Lower lobe of right lung (tissue), 2 donors: Measurements from ENCODE around the gene TEN1. TPM values are rescaled to one million over a fixed set of nuclear protein-coding genes. Genes with fewer than 3 reads are reported as not detected.

ENCODE experiments used
- ATAC-seq, 2 donors: fragments of 200-7000 bp; cut with Tn5 transposase; one replicate each; pipeline ENCODE4 v1.9.1; 2020 to 2022; ENCODE audit warnings: mild to moderate bottlenecking in 2 of 2, moderate library complexity in 2 of 2
- DNase-seq: peaks from one replicate; pipeline ENCODE4 v3.0.0-alpha.2; 2020
- H3K27ac ChIP-seq: fragments of 200-600 bp; one replicate; pipeline ENCODE4 v1.8.0; 2022
- H3K27me3 ChIP-seq: fragments of 200-600 bp; one replicate; pipeline ENCODE4 v1.8.0; 2022; ENCODE audit warnings: low read depth
- H3K36me3 ChIP-seq: fragments of 200-600 bp; one replicate; pipeline ENCODE4 v1.8.0; 2022; ENCODE audit warnings: mild to moderate bottlenecking
- H3K4me1 ChIP-seq: fragments of 200-600 bp; one replicate; pipeline ENCODE4 v1.8.0; 2022
- H3K4me3 ChIP-seq: fragments of 200-600 bp; one replicate; pipeline ENCODE4 v1.8.0; 2022; ENCODE audit warnings: mild to moderate bottlenecking
- H3K9me3 ChIP-seq: fragments of 200-600 bp; one replicate; pipeline ENCODE4 v1.8.0; 2022
- intact Hi-C: fragments of 100-400 bp; cut with DNase I; formaldehyde crosslinking; loops from one replicate; pipeline ENCODE4 v1.11.0; 2022
- total RNA-seq: library from RNA; stranded (reverse); fragmentation: NEBNext Ultra II Directional; extraction: Animal tissue kit (Norgen Biotek cat#: 25700); gene quantifications from one replicate; pipeline ENCODE4 v1.2.1, GENCODE V29; 2021
- TF ChIP-seq, protein P1 (sequence below): fragments of 200-600 bp; IDR thresholded peaks from one replicate; pipeline ENCODE4 v1.8.0; 2022; ENCODE audit warnings: antibody characterized with exemption, mild to moderate bottlenecking
- donor health status: DM: no; HTN: yes; CAD: no; lungs with severe emphysema.

The TEN1 gene
- total RNA-seq, 1 donor from 2014 or later: 14.6 TPM

DNA sequence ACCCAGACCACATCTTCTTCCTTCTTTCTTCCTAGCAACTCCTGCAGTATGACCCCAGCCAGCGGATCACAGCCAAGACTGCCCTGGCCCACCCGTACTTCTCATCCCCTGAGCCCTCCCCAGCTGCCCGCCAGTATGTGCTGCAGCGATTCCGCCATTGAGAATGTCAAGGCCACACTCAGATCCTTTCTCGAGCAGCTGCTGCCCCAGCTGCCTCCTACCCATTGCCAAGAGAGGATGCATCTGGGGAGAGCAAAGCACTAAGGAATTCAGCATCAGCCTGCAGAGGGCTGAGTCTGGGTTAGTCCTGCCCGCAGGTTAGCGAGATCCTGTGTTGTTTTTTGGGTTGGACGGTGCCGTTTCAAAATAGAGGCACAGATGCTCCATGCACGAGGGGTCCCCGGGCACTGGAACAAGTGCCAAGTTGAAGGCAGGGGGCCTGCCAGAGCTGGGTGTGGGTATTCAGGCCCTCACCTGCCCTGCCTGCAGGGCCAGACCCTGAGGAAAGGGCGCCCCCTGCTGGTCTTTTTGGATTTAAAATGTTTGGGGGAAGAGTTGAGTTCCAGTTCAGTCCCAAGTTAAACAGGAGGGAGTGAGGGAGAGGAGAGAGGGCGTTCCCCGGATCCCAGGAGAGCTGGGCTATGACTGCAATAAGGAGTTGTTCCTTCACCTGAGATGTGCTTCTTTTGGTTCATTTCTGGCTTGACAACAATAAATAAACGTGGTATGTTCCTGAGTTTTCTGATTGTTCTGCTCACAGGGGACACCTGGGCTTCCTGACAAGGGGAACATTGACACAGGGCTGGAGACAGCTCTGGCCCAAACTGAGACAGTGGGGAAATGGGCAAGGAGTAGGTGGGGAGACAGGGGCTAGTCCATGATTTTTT, 26.5 kb downstream of the TEN1 start:
- ATAC-seq: peak; percentile 37 to 66
- Histone ChIP-seq H3K4me1 (peaks cover 33% of the 10 kb centered on the region), H3K9me3 (no peaks in the 10 kb centered on the region), H3K27me3 (no peaks in the 10 kb centered on the region), H3K36me3 (peaks cover 33% of the 10 kb centered on the region), H3K4me3 (no peak overlapping the region), H3K27ac (peak overlapping the region; percentile 25)
- no peak for DNase-seq
- TF ChIP-seq, protein P1, sequence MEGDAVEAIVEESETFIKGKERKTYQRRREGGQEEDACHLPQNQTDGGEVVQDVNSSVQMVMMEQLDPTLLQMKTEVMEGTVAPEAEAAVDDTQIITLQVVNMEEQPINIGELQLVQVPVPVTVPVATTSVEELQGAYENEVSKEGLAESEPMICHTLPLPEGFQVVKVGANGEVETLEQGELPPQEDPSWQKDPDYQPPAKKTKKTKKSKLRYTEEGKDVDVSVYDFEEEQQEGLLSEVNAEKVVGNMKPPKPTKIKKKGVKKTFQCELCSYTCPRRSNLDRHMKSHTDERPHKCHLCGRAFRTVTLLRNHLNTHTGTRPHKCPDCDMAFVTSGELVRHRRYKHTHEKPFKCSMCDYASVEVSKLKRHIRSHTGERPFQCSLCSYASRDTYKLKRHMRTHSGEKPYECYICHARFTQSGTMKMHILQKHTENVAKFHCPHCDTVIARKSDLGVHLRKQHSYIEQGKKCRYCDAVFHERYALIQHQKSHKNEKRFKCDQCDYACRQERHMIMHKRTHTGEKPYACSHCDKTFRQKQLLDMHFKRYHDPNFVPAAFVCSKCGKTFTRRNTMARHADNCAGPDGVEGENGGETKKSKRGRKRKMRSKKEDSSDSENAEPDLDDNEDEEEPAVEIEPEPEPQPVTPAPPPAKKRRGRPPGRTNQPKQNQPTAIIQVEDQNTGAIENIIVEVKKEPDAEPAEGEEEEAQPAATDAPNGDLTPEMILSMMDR: peak; percentile 73
- intact Hi-C loops: loop anchor here (10.0 kb wide), 1 partner anchor 101 kb away; the partner anchor contains the start of gene MRPL38

DNA sequence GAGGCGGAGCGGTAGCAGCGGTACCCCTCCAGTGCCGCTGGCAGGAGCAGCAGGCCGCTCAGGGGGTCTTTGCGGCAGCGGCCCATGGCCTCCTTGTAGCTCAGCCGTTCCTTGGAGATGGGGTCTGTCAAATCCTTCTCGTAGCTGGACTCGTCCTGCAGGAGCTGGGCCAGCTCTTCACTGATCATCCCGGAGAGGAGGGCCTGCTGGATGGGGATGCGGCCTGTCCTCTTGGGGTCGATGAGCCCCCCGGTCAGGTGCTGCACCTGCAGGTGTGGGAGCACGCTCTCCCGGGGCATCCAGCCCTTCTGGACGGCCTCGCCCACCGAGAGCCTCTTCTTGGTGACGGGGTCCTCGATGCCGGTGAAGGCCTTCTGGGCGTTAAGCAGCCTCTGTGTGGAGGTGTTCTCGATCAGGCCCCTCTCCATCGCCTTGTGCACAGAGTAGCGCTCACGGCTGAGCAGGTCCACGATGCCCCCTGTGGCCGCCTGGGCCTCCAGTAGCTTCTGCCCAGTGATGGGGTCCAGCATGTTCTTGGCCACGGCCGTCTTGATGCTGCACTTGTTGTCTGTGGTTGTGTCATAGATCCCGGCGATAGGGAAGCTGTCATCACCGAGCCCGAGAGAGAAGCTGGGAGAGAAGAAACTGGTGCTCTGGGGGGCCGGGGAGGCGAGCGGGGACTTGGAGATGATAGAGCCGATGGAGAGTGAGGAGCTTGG, 28.2 kb downstream of the TEN1 start:
- Histone ChIP-seq H3K4me1 (peaks cover 33% of the 10 kb centered on the region), H3K27ac (no peak overlapping the region), H3K27me3 (no peaks in the 10 kb centered on the region), H3K36me3 (peaks cover 41% of the 10 kb centered on the region), H3K4me3 (no peak overlapping the region), H3K9me3 (no peaks in the 10 kb centered on the region)
- TF ChIP-seq, protein P1: no peak
- intact Hi-C loops: loop anchor here (10.0 kb wide), 1 partner anchor 102 kb away; the partner anchor contains the start of gene MRPL38
- no peak for DNase-seq
- no peak for ATAC-seq

DNA sequence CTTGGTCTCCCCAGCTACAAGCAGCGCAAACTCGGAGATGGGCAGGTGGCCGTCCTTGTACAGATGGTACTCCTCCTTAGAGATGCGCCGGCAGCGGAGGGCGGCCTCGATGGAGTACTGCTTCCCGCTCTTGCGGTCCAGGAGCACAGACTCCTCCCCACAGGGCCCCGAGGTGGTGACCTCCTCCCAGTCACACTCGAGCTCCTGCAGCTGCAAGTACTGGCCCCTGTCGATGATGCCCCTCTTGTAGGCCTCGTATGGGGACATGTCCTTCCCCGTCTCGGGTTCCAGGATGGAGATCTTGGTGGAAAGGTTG, 28.8 kb downstream of the TEN1 start:
- ATAC-seq: no peak
- no peak for DNase-seq

DNA sequence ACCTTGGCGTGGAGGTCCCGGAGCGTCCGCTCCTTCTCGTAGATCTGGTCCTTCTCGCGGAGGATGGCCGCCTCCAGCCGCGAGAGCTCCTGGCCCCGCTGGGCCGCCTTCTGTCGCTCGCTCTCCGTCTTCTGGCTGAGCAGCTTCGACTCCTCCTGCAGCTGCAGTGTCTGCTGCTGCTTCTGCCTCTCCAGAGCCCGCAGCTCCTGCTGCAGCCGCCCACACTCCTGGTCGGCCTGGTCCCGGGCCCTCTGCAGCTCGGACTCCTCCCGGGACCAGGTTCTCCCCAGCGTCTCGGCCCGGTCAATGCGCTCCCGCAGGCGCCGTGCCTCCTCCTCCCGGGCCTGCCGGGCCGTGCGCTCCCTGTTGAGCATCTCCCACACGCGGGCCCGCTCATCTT, 29.2 kb downstream of the TEN1 start:
- no peaks in the 10 kb centered on the region for H3K27me3 ChIP-seq
- ATAC-seq (no peak), DNase-seq (no peak)
- H3K36me3 ChIP-seq: peaks cover 40% of the 10 kb centered on the region
- no peaks in the 10 kb centered on the region for H3K9me3 ChIP-seq
- no peak overlapping the region for H3K27ac ChIP-seq
- no peak overlapping the region for H3K4me3 ChIP-seq
- intact Hi-C loops: loop anchor here (10.0 kb wide), 1 partner anchor 103 kb away; the partner anchor contains the start of gene MRPL38
- TF ChIP-seq, protein P1: no peak
- peaks cover 26% of the 10 kb centered on the region for H3K4me1 ChIP-seq

More for the DNA sequence above, 28.8 kb downstream of the TEN1 start:
- H3K4me3 ChIP-seq: no peak overlapping the region
- peaks cover 40% of the 10 kb centered on the region for H3K36me3 ChIP-seq
- H3K9me3 ChIP-seq: no peaks in the 10 kb centered on the region
- peaks cover 30% of the 10 kb centered on the region for H3K4me1 ChIP-seq
- H3K27ac ChIP-seq: no peak overlapping the region
- TF ChIP-seq, protein P1: no peak
- no peaks in the 10 kb centered on the region for H3K27me3 ChIP-seq
- intact Hi-C loops: loop anchor here (10.0 kb wide), 1 partner anchor 103 kb away; the partner anchor contains the start of gene MRPL38

DNA sequence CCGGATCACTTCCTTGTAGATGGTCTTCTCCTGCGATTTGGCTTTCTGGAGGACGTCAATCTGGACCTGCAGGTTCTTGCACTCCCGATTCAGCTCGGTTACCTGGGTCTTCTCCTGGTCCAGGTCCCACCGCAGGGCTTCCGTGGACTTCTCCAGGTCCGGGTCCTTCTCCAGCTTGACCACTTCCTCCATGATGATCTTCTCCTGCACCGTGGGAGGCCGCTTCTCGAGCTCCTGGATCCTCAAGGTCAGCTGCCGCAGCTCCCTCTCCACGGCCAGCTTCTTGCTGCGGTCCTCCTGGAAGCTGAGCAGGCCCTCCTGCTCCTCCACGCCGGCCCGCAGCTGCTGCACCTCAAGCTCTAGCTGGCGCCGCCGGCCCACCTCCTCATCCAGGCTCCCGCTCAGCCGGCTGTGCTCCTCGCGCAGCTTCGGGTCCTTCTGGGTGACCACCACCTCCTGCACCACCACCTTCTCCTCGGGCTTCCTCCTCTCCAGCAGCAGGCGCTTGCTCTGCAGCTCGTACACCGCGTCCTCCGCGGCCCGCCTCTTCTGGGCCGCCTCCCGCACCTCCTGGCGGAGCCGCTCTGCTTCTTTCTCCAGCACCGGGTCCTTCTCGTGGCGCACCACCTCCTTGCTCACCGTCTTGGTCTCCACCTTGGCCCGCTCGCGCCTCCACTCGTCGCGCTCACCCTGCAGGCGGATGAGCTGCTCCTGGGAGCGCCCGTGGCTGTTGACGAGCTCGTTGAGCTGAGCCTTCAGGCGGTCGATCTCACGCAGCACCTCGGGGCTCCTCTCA, 29.8 kb downstream of the TEN1 start:
- H3K27me3 ChIP-seq: no peaks in the 10 kb centered on the region
- no peak overlapping the region for H3K27ac ChIP-seq
- peak; percentile 41 for DNase-seq
- intact Hi-C loops: loop anchor here (10.0 kb wide), 1 partner anchor 104 kb away; the partner anchor contains the start of gene MRPL38
- H3K36me3 ChIP-seq: peaks cover 43% of the 10 kb centered on the region
- no peak for ATAC-seq
- H3K4me1 ChIP-seq: peaks cover 21% of the 10 kb centered on the region
- H3K9me3 ChIP-seq: no peaks in the 10 kb centered on the region
- H3K4me3 ChIP-seq: no peak overlapping the region
- TF ChIP-seq, protein P1: no peak
